ENCODE data around the gene CHST11.

CHST11 gene

GRCh38 chr12:104590022-104590421, 133.3 kb downstream of the CHST11 start:
- TF ChIP-seq POU2F2 (IDR thresholded peaks at IDR 0.05; ENCODE audit: low read depth, low read length): no peak
- no peak for TF ChIP-seq PAX5 (IDR thresholded peaks at IDR 0.05; ENCODE audit: insufficient read depth, low read length, severe bottlenecking)
- no peak for TF ChIP-seq POLR2AphosphoS5 (IDR thresholded peaks at IDR 0.05; ENCODE audit: low read depth, low read length)
- TF ChIP-seq POLR2A (IDR thresholded peaks at IDR 0.05; ENCODE audit: low read depth, low read length): no peak
- no peak for TF ChIP-seq TAF1 (IDR thresholded peaks at IDR 0.05; ENCODE audit: low read depth, low read length)
- TF ChIP-seq SPI1 (IDR thresholded peaks at IDR 0.05; ENCODE audit: low read depth, low read length): no peak
- FAIRE-seq (no peak), DNase-seq (ENCODE audit: insufficient read length, low spot score) (no peak)

GRCh38 chr12:104591257-104591885, 134.6 kb downstream of the CHST11 start:
- no peak for FAIRE-seq
- no peak for DNase-seq (ENCODE audit: insufficient read length, low spot score)
- TF ChIP-seq POLR2AphosphoS5 (IDR thresholded peaks at IDR 0.05; ENCODE audit: low read depth, low read length): no peak
- TF ChIP-seq POLR2A (IDR thresholded peaks at IDR 0.05; ENCODE audit: low read depth, low read length): no peak
- TF ChIP-seq TAF1 (IDR thresholded peaks at IDR 0.05; ENCODE audit: low read depth, low read length): no peak
- no peak for TF ChIP-seq POU2F2 (IDR thresholded peaks at IDR 0.05; ENCODE audit: low read depth, low read length)
- no peak for TF ChIP-seq PAX5 (IDR thresholded peaks at IDR 0.05; ENCODE audit: insufficient read depth, low read length, severe bottlenecking)
- TF ChIP-seq SPI1 (IDR thresholded peaks at IDR 0.05; ENCODE audit: low read depth, low read length): no peak

GRCh38 chr12:104593482-104593881, 136.7 kb downstream of the CHST11 start:
- FAIRE-seq (no peak), DNase-seq (ENCODE audit: insufficient read length, low spot score) (no peak)
- TF ChIP-seq PAX5 (IDR thresholded peaks at IDR 0.05; ENCODE audit: insufficient read depth, low read length, severe bottlenecking): no peak
- no peak for TF ChIP-seq POLR2A (IDR thresholded peaks at IDR 0.05; ENCODE audit: low read depth, low read length)
- TF ChIP-seq POLR2AphosphoS5 (IDR thresholded peaks at IDR 0.05; ENCODE audit: low read depth, low read length): no peak

- no peak for TF ChIP-seq POLR2A (IDR thresholded peaks at IDR 0.05; ENCODE audit: low read depth, low read length)
- TF ChIP-seq TAF1 (IDR thresholded peaks at IDR 0.05; ENCODE audit: low read depth, low read length): no peak
- TF ChIP-seq SPI1 (IDR thresholded peaks at IDR 0.05; ENCODE audit: low read depth, low read length): no peak
- TF ChIP-seq POU2F2 (IDR thresholded peaks at IDR 0.05; ENCODE audit: low read depth, low read length): no peak
- TF ChIP-seq POLR2AphosphoS5 (IDR thresholded peaks at IDR 0.05; ENCODE audit: low read depth, low read length): no peak
- no peak for TF ChIP-seq PAX5 (IDR thresholded peaks at IDR 0.05; ENCODE audit: insufficient read depth, low read length, severe bottlenecking)
- FAIRE-seq (no peak), DNase-seq (ENCODE audit: insufficient read length, low spot score) (no peak)
These were observed 139.5 kb downstream of the CHST11 start for GRCh38 chr12:104596134-104596799.

- FAIRE-seq: no peak
These were observed 140.4 kb downstream of the CHST11 start for GRCh38 chr12:104596898-104597843.

GRCh38 chr12:104598342-104599271, 141.9 kb downstream of the CHST11 start:
- DNase-seq (ENCODE audit: insufficient read length, low spot score): no peak
- FAIRE-seq: no peak
- TF ChIP-seq SPI1 (IDR thresholded peaks at IDR 0.05; ENCODE audit: low read depth, low read length): no peak
- TF ChIP-seq POLR2A (IDR thresholded peaks at IDR 0.05; ENCODE audit: low read depth, low read length): no peak
- TF ChIP-seq PAX5 (IDR thresholded peaks at IDR 0.05; ENCODE audit: insufficient read depth, low read length, severe bottlenecking): no peak
- TF ChIP-seq POU2F2 (IDR thresholded peaks at IDR 0.05; ENCODE audit: low read depth, low read length): no peak
- TF ChIP-seq POLR2AphosphoS5 (IDR thresholded peaks at IDR 0.05; ENCODE audit: low read depth, low read length): no peak
- no peak for TF ChIP-seq TAF1 (IDR thresholded peaks at IDR 0.05; ENCODE audit: low read depth, low read length)

More at GRCh38 chr12:104596898-104597843, 140.4 kb downstream of the CHST11 start:
- TF ChIP-seq PAX5 (IDR thresholded peaks at IDR 0.05; ENCODE audit: insufficient read depth, low read length, severe bottlenecking) (no peak), POU2F2 (IDR thresholded peaks at IDR 0.05; ENCODE audit: low read depth, low read length) (no peak), POLR2A (IDR thresholded peaks at IDR 0.05; ENCODE audit: low read depth, low read length) (no peak), SPI1 (IDR thresholded peaks at IDR 0.05; ENCODE audit: low read depth, low read length) (no peak), TAF1 (IDR thresholded peaks at IDR 0.05; ENCODE audit: low read depth, low read length) (no peak), POLR2AphosphoS5 (IDR thresholded peaks at IDR 0.05; ENCODE audit: low read depth, low read length) (no peak)
- DNase-seq (ENCODE audit: insufficient read length, low spot score): no peak

- no peak for TF ChIP-seq POLR2A (IDR thresholded peaks at IDR 0.05; ENCODE audit: low read depth, low read length)
- TF ChIP-seq PAX5 (IDR thresholded peaks at IDR 0.05; ENCODE audit: insufficient read depth, low read length, severe bottlenecking): no peak
- no peak for TF ChIP-seq POU2F2 (IDR thresholded peaks at IDR 0.05; ENCODE audit: low read depth, low read length)
- TF ChIP-seq TAF1 (IDR thresholded peaks at IDR 0.05; ENCODE audit: low read depth, low read length): no peak
- no peak for TF ChIP-seq SPI1 (IDR thresholded peaks at IDR 0.05; ENCODE audit: low read depth, low read length)
- no peak for FAIRE-seq
- DNase-seq (ENCODE audit: insufficient read length, low spot score): no peak
These were observed 142.7 kb downstream of the CHST11 start for GRCh38 chr12:104599272-104600035.
